Uterus (tissue), 4 donors: ENCODE measurements around the gene PAK4. TPM values are rescaled to one million over a fixed set of nuclear protein-coding genes. Genes with fewer than 3 reads are reported as not detected.

Source experiments
- DNase-seq, 2 donors: peaks; one replicate each; pipeline ENCODE4 v3.0.0-alpha.2; 2019 to 2020
- H3K27ac ChIP-seq, 2 donors: fragments of 200-600 bp; sonication (generic); 1 replicate in 1 of 2; 2 replicates in 1 of 2; pipeline ENCODE4 v1.5.1; 2016 to 2018
- H3K27me3 ChIP-seq, 2 donors: fragments of 200-600 bp; sonication (generic); one replicate each; pipeline ENCODE4 v1.5.1; 2018 to 2019; ENCODE audit warnings: control low read depth in 1 of 2
- H3K36me3 ChIP-seq, 2 donors: fragments of 200-600 bp; sonication (generic); one replicate each; pipeline ENCODE4 v1.5.1; 2019; ENCODE audit warnings: control low read depth in 1 of 2
- H3K4me1 ChIP-seq, 2 donors: fragments of 200-600 bp; sonication (generic); one replicate each; pipeline ENCODE4 v1.5.1; 2018 to 2019; ENCODE audit warnings: control low read depth in 1 of 2
- H3K4me3 ChIP-seq, 2 donors: fragments of 200-600 bp; sonication (generic); 1 replicate in 1 of 2; 2 replicates in 1 of 2; pipeline ENCODE4 v1.5.1; 2018 to 2019; ENCODE audit warnings: mild to moderate bottlenecking in 1 of 2
- H3K9me3 ChIP-seq, 2 donors: fragments of 200-600 bp; sonication (generic); one replicate each; pipeline ENCODE4 v1.5.1; 2019; ENCODE audit warnings: control low read depth in 1 of 2
- CTCF ChIP-seq, 4 experiments: fragments of 200-600 bp in 2 of 4; fragments of 450-650 bp in 2 of 4; sonication (generic) in 2 of 4; IDR thresholded peaks; one replicate each; pipeline ENCODE4 v1.5.1; 2016 to 2019; ENCODE audit warnings: antibody characterized with exemption in 4 of 4, mild to moderate bottlenecking in 2 of 4, moderate library complexity in 1 of 4
- POLR2A ChIP-seq, 2 donors: fragments of 450-650 bp; IDR thresholded peaks; one replicate each; pipeline ENCODE4 v1.6.1; 2016; ENCODE audit warnings: antibody characterized with exemption in 2 of 2, mild to moderate bottlenecking in 1 of 2, moderate library complexity in 1 of 2
- intact Hi-C: fragments of 100-400 bp; cut with DNase I; formaldehyde crosslinking; loops from one replicate; pipeline ENCODE4 v1.15.1; 2023; ENCODE audit warnings: low total_unique reads
- total RNA-seq, 4 donors: library from RNA; depleted of rRNA in 3 of 4; stranded (reverse); fragments of >200 nt in 3 of 4; gene quantifications; one replicate each; pipeline versions ENCODE4 v1.1.0 to v1.2.4, GENCODE V29; 2014 to 2023
- donor health status: DM: yes; HTN: yes; CAD: no.

The PAK4 gene
- total RNA-seq, 4 donors from 2014 or later, result 0.26 to 57.4 (median 24.3) TPM

GRCh38 chr19:39175564-39175963, 50.0 kb downstream of the PAK4 start:
- intact Hi-C loops, result no loop called here
- no peak for DNase-seq
- H3K36me3 ChIP-seq, result no peaks in the 10 kb centered on the region

GRCh38 chr19:39177110-39177699, 51.6 kb downstream of the PAK4 start:
- Histone ChIP-seq H3K27ac (no peak overlapping the region), H3K36me3 (no peaks in the 10 kb centered on the region), H3K27me3 (no peaks in the 10 kb centered on the region), H3K9me3 (no peaks in the 10 kb centered on the region), H3K4me3 (no peak overlapping the region), H3K4me1 (no peaks in the 10 kb centered on the region)
- intact Hi-C loops, result no loop called here
- DNase-seq, result no peak
- TF ChIP-seq CTCF (IDR thresholded peaks at IDR 0.05), result no peak

More at GRCh38 chr19:39175564-39175963, 50.0 kb downstream of the PAK4 start:
- no peaks in the 10 kb centered on the region for H3K9me3 ChIP-seq
- H3K4me1 ChIP-seq, result no peaks in the 10 kb centered on the region
- H3K27me3 ChIP-seq, result no peaks in the 10 kb centered on the region
- TF ChIP-seq POLR2A (IDR thresholded peaks at IDR 0.05) (no peak), CTCF (IDR thresholded peaks at IDR 0.05) (no peak)
- H3K27ac ChIP-seq, result no peak overlapping the region
- no peak overlapping the region for H3K4me3 ChIP-seq

GRCh38 chr19:39177736-39178135, 52.1 kb downstream of the PAK4 start:
- intact Hi-C loops, result no loop called here
- no peaks in the 10 kb centered on the region for H3K27me3 ChIP-seq
- H3K36me3 ChIP-seq, result no peaks in the 10 kb centered on the region
- no peaks in the 10 kb centered on the region for H3K9me3 ChIP-seq
- no peaks in the 10 kb centered on the region for H3K4me1 ChIP-seq
- TF ChIP-seq POLR2A (IDR thresholded peaks at IDR 0.05) (no peak), CTCF (IDR thresholded peaks at IDR 0.05) (no peak)
- DNase-seq, result no peak
- no peak overlapping the region for H3K27ac ChIP-seq
- H3K4me3 ChIP-seq, result no peak overlapping the region

- H3K27ac ChIP-seq, result no peak overlapping the region
- no peaks in the 10 kb centered on the region for H3K36me3 ChIP-seq
- no peaks in the 10 kb centered on the region for H3K27me3 ChIP-seq
- no peak overlapping the region for H3K4me3 ChIP-seq
- intact Hi-C loops, result no loop called here
- H3K4me1 ChIP-seq, result no peaks in the 10 kb centered on the region
- no peak for DNase-seq
- TF ChIP-seq POLR2A (IDR thresholded peaks at IDR 0.05) (no peak), CTCF (IDR thresholded peaks at IDR 0.05) (no peak)
- H3K9me3 ChIP-seq, result no peaks in the 10 kb centered on the region
Measured at GRCh38 chr19:39178296-39179006, 52.9 kb downstream of the PAK4 start.

- Histone ChIP-seq H3K27ac (no peak overlapping the region), H3K4me3 (no peak overlapping the region), H3K9me3 (no peaks in the 10 kb centered on the region), H3K36me3 (no peaks in the 10 kb centered on the region), H3K4me1 (no peaks in the 10 kb centered on the region), H3K27me3 (no peaks in the 10 kb centered on the region)
- TF ChIP-seq POLR2A (IDR thresholded peaks at IDR 0.05), result no peak
- no peak for TF ChIP-seq CTCF (IDR thresholded peaks at IDR 0.05)
- intact Hi-C loops, result loop anchor here (10.0 kb wide), 1 partner anchor 55 kb away; the partner anchor contains the start of gene PAK4
- no peak for DNase-seq
Measured at GRCh38 chr19:39179754-39180153, 54.2 kb downstream of the PAK4 start.
